Activated CD4-positive, alpha-beta T cell treated with anti-CD3 and anti-CD28 coated beads for 1 hour (primary cell): ENCODE data around the gene DHRS9.
"Not testable (repeated sequence)": the region's sequence is repeated elsewhere in the genome, so short reads cannot be mapped to it uniquely, and the experiment has no call there.

Source experiments
- DNase-seq: peaks from one replicate; pipeline ENCODE4 v3.0.0-alpha.2; 2020

Gene DHRS9

DNA sequence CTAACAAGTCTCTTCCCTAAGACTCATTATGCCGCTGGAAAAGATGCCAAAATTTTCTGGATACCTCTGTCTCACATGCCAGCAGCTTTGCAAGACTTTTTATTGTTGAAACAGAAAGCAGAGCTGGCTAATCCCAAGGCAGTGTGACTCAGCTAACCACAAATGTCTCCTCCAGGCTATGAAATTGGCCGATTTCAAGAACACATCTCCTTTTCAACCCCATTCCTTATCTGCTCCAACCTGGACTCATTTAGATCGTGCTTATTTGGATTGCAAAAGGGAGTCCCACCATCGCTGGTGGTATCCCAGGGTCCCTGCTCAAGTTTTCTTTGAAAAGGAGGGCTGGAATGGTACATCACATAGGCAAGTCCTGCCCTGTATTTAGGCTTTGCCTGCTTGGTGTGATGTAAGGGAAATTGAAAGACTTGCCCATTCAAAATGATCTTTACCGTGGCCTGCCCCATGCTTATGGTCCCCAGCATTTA is 26.3 kb downstream of the DHRS9 start:
- DNase-seq, result no peak

- no peak for DNase-seq
Measured at GRCh38 chr2:169104848-169105247, 35.5 kb downstream of the DHRS9 start.

DNA sequence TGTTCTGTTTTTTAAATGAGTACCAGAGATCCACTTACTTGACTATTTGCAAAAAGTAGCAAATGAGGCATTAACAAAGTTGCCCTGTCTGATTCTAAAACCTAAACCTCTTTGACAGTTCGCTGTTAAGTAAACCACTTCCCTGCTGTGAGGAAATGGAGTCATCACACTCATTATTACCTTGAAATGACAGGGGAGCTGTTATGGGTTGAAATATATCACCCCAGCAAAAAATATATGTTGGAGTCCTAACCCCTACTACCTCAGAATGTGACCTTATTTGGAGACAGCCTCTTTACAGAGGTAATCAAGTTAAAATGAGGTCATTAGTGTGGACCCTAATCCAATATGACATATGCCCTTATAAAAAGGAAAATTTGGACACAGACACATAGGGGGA is 36.1 kb downstream of the DHRS9 start:
- no peak for DNase-seq

DNA sequence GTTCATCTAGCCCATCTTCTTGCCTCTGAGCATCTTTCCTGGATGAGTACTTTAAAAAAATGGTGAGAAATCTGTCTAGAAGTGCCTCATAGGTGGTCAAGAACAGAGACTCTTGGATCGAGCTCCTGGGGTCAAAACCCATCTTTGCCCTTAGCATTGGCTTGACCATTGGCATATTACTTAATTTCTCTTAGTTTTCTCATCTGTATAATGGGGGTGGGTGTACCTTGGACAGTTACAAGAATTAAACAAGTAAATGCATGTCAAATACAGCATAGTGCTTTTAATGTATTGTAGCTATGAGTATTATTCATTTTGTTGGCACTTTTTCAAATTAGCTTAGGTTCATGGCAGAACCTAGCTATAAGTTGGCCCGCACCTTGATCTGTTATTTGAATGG is 36.8 kb downstream of the DHRS9 start:
- no peak for DNase-seq

DNA sequence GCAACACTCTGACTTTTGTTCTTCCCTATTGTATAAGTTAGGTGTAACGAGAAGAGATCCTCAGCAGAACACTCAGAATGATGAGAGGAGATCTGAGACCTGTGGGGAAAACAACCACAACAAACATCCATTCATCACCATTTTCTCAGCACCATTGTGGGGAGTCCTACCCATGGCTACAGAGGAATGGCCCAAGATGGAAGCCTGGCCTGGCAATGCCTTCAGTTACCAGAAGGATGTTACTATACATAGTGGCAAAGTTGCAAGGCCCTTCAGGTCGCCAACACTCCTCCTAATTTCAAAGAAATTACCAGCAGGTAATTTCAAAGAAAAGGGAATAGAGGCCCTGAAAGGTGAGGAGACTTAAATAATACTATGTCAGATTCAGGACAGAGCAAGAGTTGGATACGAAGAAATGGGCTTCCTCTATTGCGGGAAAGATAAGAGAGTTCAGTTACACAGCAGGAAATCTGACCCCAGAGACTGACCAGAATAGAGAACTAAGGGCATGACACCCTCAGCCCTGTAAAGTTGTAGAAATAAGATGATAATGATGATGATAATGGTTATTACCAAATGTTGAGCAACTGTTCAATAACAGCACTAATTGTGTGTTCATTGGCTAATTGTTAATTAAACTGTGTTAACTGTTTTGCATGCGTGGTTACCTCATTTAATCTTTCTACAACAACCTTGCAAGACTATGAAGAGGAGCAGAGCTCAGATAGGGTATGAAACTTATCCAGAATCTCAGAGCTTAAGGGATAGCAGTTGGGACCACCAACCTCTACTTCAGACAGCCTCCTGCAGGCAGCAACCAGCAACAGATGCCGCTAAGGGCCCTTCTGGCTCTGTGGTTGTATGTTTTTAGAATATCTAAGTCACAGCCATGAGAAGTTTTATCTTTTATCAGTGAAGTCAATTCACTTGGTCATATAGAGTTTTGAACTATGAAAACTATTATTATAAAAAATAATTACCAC is 37.5 kb downstream of the DHRS9 start:
- DNase-seq, result no peak

- DNase-seq, result no peak
Measured at GRCh38 chr2:169107645-169108044, 38.3 kb downstream of the DHRS9 start.

GRCh38 chr2:169108099-169108884 is 38.9 kb downstream of the DHRS9 start:
- no peak for DNase-seq

- peak; percentile 50 for DNase-seq
Measured at GRCh38 chr2:169109502-169110409, 40.4 kb downstream of the DHRS9 start.

GRCh38 chr2:169110419-169110818 is 41.1 kb downstream of the DHRS9 start:
- no peak for DNase-seq

- DNase-seq, result no peak
Measured at GRCh38 chr2:169110916-169111315, 41.6 kb downstream of the DHRS9 start.

- DNase-seq, result no peak
Measured at GRCh38 chr2:169112841-169113240, 43.5 kb downstream of the DHRS9 start.

DNA sequence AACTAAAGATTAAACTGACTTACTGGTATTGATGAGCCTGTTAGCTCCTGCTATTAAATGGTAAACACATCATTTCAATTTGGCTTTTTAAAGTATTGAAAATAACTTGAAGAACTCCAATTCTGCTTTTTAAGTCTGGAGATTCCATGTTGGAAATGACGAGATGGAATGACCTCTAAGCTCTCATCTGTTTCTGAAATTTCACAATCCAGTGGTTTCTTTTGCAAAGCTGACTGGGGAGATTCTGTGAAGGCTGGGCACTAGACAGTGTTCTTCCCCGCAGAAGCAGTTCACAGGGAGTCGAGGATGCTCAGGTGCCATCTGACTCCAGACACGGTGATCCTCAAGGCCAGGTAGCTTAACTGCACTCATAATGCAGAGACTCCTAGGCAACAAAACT is 44.7 kb downstream of the DHRS9 start:
- DNase-seq, result no peak

DNA sequence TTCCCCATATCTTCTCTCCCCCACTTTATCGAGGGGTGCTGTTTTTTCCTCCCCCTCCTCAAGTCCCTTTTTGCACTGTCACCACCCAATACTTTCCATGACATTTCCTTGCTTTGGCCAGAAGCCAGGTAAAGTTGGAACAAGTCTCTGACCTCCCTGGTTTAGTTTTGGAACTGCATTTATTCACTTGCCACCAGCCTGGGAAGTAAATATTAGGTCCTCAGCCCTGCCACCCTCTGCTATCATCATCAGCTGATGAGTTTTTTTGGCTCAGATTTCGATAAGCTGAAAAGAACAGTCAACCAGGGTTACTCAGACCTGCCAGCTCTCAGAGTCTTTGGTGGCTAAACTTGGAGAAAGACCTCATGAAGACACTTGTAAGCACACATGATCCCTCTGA is 47.0 kb downstream of the DHRS9 start:
- DNase-seq, result no peak

DNA sequence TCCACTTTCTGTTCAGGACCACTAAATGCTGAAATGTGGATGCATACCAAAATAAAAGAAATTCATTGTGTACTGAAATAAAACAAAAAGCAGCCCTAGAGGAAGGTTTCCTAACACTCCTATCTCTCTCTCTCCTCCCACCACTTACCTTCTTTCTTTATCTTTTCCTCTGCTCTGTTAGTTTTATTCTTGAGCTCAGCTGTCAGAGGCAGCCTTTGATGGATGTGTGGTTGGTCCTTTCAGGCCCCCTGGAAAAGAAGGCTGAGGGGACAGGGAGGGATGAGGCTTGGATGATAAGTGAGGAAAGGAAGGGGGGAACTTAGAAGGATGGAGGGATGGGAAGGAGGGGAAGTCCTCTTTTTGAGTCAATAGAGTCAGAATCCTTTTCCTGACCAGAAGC is 47.6 kb downstream of the DHRS9 start:
- no peak for DNase-seq

DNA sequence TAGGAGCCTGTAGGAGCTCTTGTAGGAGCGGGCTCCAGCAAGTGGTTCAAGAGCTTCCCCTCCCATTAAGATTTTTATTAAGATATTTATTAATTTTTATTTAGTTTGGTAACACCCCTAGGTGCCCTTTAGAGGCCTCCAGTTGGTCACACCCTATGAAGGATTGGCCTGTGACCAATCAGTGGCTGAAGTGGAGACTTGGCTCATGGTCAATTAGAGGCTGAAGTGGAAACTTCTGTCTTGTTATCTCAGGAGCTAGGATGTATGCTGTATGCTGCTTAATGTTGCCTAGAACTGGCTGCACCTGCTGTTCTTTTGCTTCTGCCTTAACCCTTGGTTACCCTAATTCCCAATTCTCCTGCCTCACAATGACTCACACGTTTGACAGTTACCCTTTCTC is 48.7 kb downstream of the DHRS9 start:
- DNase-seq, result no peak

DNA sequence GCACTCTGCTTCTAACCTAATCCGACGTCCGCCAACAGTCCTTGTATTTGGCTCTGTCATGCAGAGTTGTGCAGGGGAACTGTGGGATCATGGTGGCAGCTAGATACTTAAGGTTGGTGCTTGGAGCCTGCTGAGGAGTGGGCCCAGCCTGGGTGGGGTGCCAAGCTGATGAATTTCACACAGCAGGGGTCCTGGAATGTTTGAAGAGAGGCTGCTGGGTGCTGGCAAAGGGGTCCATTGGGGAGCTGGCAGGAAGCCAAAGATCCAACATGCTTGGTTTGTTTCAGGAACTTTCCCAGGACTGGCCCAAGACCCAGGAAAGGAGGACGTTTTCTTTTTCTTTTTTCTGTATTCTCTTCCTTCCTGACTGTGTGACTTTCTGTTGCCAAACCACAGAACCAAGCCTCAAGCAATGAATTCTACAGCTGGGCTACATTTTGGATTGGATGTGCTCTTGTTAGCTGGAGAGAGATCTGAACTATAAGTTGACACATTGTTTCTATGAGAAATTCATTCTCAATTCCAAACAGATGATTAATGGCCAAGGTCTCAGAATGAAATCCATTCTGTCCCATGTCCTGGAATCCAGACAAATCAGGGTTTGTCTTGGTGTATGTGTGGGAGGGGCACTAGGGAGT is 49.9 kb downstream of the DHRS9 start:
- DNase-seq, result no peak

DNA sequence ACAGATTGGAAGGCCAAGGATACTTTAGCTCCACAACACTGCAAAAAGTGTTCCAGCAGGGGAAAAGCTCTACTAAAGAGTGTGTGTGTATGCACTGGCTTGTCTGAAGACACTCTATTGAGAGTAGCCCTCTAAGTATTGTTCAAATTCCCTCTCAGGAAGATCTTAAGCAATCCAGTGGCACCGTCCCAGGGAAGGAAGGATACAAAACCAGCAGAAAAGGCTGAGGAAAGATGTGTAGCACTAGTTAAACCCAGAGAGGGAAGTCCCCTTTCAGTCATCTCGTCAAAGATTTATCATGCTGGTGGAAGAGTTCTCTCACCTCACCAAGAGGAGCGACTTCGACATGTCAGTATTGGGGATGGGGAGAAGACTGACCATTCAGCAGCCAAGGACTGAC is 50.5 kb downstream of the DHRS9 start:
- no peak for DNase-seq

- no peak for DNase-seq
Measured at GRCh38 chr2:169129703-169130243, 60.4 kb downstream of the DHRS9 start.

- no peak for DNase-seq
Measured at GRCh38 chr2:169131587-169132512, 62.5 kb downstream of the DHRS9 start.

GRCh38 chr2:169134272-169134671 is 64.9 kb downstream of the DHRS9 start:
- not testable (repeated sequence) for DNase-seq

DNA sequence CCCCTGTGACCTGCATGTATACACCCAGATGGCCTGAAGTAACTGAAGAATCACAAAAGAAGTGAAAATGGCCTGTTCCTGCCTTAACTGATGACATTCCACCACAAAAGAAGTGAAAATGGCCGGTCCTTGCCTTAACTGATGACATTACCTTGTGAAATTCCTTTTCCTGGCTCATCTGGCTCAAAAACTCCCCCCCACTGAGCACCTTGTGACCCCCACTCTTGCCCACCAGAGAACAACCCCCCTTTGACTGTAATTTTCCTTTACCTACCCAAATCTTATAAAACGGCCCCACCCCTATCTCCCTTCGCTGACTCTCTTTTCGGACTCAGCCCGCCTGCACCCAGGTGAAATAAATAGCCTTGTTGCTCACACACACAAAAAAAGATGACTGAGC is 67.1 kb downstream of the DHRS9 start:
- not testable (repeated sequence) for DNase-seq
